ENCODE measurements around the gene SMAD6. TPM values are rescaled to one million over a fixed set of nuclear protein-coding genes. Genes with fewer than 3 reads are reported as not detected.

Gene SMAD6
- total RNA-seq = 10 to 100 TPM in 3 of 8 experiments, 1 to 10 TPM in 5; 1.2 to 43.3 (median 3.9) TPM

- H3K4me1 ChIP-seq (replicated peaks in 1 of 2) = peaks cover 3 to 16% of the 10 kb centered on the region in 2 donors
- in situ Hi-C loops (cut with MboI; ENCODE audit: low pct_unique_long_range_greater_than_20kb in 2 of 9, low sequenced_read_pairs in 9 of 9, unreplicated experiment in 9 of 9) = no loop called here
- peak; percentile 51 to 76 (median 64) for ATAC-seq (replicated peaks in 6 of 8)
- 0 to 3% (median 0%) methylated on average over 1 to 8 of the region's 55 CpGs; no CpG with 5 or more reads in 3 of the 10 experiments for WGBS, 10 experiments
- peak within 1 kb of the TSS; percentile 38 to 52 (median 43) for H3K4me3 ChIP-seq
- H3K27ac ChIP-seq = peak within 1 kb of the TSS in 1 of 2 donors; percentile 30
Observed at GRCh38 chr15:66702035-66702786, at the start of gene SMAD6. Gene SMAD6, plus strand, starts transcription at chr15:66702236. Its CDS starts 1,023 bp downstream, at chr15:66703259.

- 80 to 100% (median 92%) methylated on average over 1 to 2 of the region's 3 CpGs; no CpG with 5 or more reads in 7 of the 10 experiments for WGBS, 10 experiments
- in situ Hi-C loops (cut with MboI; ENCODE audit: low pct_unique_long_range_greater_than_20kb in 2 of 9, low sequenced_read_pairs in 9 of 9, unreplicated experiment in 9 of 9) = no loop called here
- Histone ChIP-seq H3K4me3 (no peak overlapping the region), H3K27ac (no peak overlapping the region), H3K4me1 (replicated peaks in 1 of 2) (peaks cover 17 to 36% of the 10 kb centered on the region in 2 donors)
- no peak for ATAC-seq (replicated peaks in 6 of 8)
Observed at GRCh38 chr15:66652806-66653205, 49.2 kb upstream of the SMAD6 start.

- no peak overlapping the region for H3K27ac ChIP-seq
- WGBS, 10 experiments = 73 to 100% (median 90%) methylated on average over 1 to 2 of the region's 6 CpGs; no CpG with 5 or more reads in 7 of the 10 experiments
- in situ Hi-C loops (cut with MboI; ENCODE audit: low pct_unique_long_range_greater_than_20kb in 2 of 9, low sequenced_read_pairs in 9 of 9, unreplicated experiment in 9 of 9) = no loop called here
- peaks cover 17 to 39% of the 10 kb centered on the region in 2 donors for H3K4me1 ChIP-seq (replicated peaks in 1 of 2)
- no peak overlapping the region for H3K4me3 ChIP-seq
- no peak for ATAC-seq (replicated peaks in 6 of 8)
Observed at GRCh38 chr15:66653398-66653797, 48.6 kb upstream of the SMAD6 start.

GRCh38 chr15:66653852-66654251 is 48.2 kb upstream of the SMAD6 start:
- Histone ChIP-seq H3K4me1 (replicated peaks in 1 of 2) (peaks cover 17 to 39% of the 10 kb centered on the region in 2 donors), H3K4me3 (no peak overlapping the region), H3K27ac (no peak overlapping the region)
- ATAC-seq (replicated peaks in 6 of 8) = no peak
- in situ Hi-C loops (cut with MboI; ENCODE audit: low pct_unique_long_range_greater_than_20kb in 2 of 9, low sequenced_read_pairs in 9 of 9, unreplicated experiment in 9 of 9) = no loop called here
- 67 to 93% (median 85%) methylated on average over 2 to 9 of the region's 13 CpGs; no CpG with 5 or more reads in 4 of the 10 experiments for WGBS, 10 experiments

GRCh38 chr15:66654361-66654738 is 47.7 kb upstream of the SMAD6 start:
- Histone ChIP-seq H3K27ac (no peak overlapping the region), H3K4me1 (replicated peaks in 1 of 2) (peaks cover 17 to 38% of the 10 kb centered on the region in 2 donors), H3K4me3 (no peak overlapping the region)
- in situ Hi-C loops (cut with MboI; ENCODE audit: low pct_unique_long_range_greater_than_20kb in 2 of 9, low sequenced_read_pairs in 9 of 9, unreplicated experiment in 9 of 9) = no loop called here
- ATAC-seq (replicated peaks in 6 of 8) = peak in 3 of 8 experiments; percentile 8 to 21 (median 18)
- 65 to 81% (median 78%) methylated on average over 2 to 7 of the region's 12 CpGs; no CpG with 5 or more reads in 4 of the 10 experiments for WGBS, 10 experiments

GRCh38 chr15:66654739-66655375 is 47.2 kb upstream of the SMAD6 start:
- peak in 7 of 8 experiments; percentile 11 to 74 (median 56) for ATAC-seq (replicated peaks in 6 of 8)
- no peak overlapping the region for H3K4me3 ChIP-seq
- H3K4me1 ChIP-seq (replicated peaks in 1 of 2) = peaks cover 17 to 33% of the 10 kb centered on the region in 2 donors
- in situ Hi-C loops (cut with MboI; ENCODE audit: low pct_unique_long_range_greater_than_20kb in 2 of 9, low sequenced_read_pairs in 9 of 9, unreplicated experiment in 9 of 9) = no loop called here
- no peak overlapping the region for H3K27ac ChIP-seq
- 18 to 100% methylated on average over 3 of the region's 45 CpGs; no CpG with 5 or more reads in 8 of the 10 experiments for WGBS, 10 experiments

- peak in 1 of 8 experiments; percentile 26 for ATAC-seq (replicated peaks in 6 of 8)
- Histone ChIP-seq H3K27ac (no peak overlapping the region), H3K4me3 (no peak overlapping the region), H3K4me1 (replicated peaks in 1 of 2) (peaks cover 17 to 27% of the 10 kb centered on the region in 2 donors)
- 70 to 100% (median 90%) methylated on average over 1 to 8 of the region's 14 CpGs; no CpG with 5 or more reads in 4 of the 10 experiments for WGBS, 10 experiments
- in situ Hi-C loops (cut with MboI; ENCODE audit: low pct_unique_long_range_greater_than_20kb in 2 of 9, low sequenced_read_pairs in 9 of 9, unreplicated experiment in 9 of 9) = no loop called here
Observed at GRCh38 chr15:66655511-66655910, 46.5 kb upstream of the SMAD6 start.

- Histone ChIP-seq H3K4me1 (replicated peaks in 1 of 2) (peaks cover 17 to 28% of the 10 kb centered on the region in 2 donors), H3K27ac (no peak overlapping the region), H3K4me3 (no peak overlapping the region)
- in situ Hi-C loops (cut with MboI; ENCODE audit: low pct_unique_long_range_greater_than_20kb in 2 of 9, low sequenced_read_pairs in 9 of 9, unreplicated experiment in 9 of 9) = no loop called here
- WGBS, 10 experiments = 80 to 100% (median 90%) methylated on average over 1 to 2 of the region's 2 CpGs; no CpG with 5 or more reads in 6 of the 10 experiments
- ATAC-seq (replicated peaks in 6 of 8) = peak in 3 of 8 experiments; percentile 54 to 78 (median 74)
Observed at GRCh38 chr15:66655997-66656396, 46.0 kb upstream of the SMAD6 start.

GRCh38 chr15:66657185-66658020 is 44.6 kb upstream of the SMAD6 start:
- peaks cover 17 to 34% of the 10 kb centered on the region in 2 donors for H3K4me1 ChIP-seq (replicated peaks in 1 of 2)
- WGBS, 10 experiments = 40 to 100% (median 66%) methylated on average over 1 to 5 of the region's 9 CpGs; no CpG with 5 or more reads in 4 of the 10 experiments
- ATAC-seq (replicated peaks in 6 of 8) = peak in 5 of 8 experiments; percentile 50 to 88 (median 75)
- no peak overlapping the region for H3K4me3 ChIP-seq
- in situ Hi-C loops (cut with MboI; ENCODE audit: low pct_unique_long_range_greater_than_20kb in 2 of 9, low sequenced_read_pairs in 9 of 9, unreplicated experiment in 9 of 9) = no loop called here
- H3K27ac ChIP-seq = no peak overlapping the region

GRCh38 chr15:66658044-66658443 is 44.0 kb upstream of the SMAD6 start:
- H3K4me3 ChIP-seq = no peak overlapping the region
- H3K4me1 ChIP-seq (replicated peaks in 1 of 2) = peaks cover 17 to 34% of the 10 kb centered on the region in 2 donors
- no peak for ATAC-seq (replicated peaks in 6 of 8)
- H3K27ac ChIP-seq = no peak overlapping the region
- in situ Hi-C loops (cut with MboI; ENCODE audit: low pct_unique_long_range_greater_than_20kb in 2 of 9, low sequenced_read_pairs in 9 of 9, unreplicated experiment in 9 of 9) = no loop called here
- 36 to 92% (median 80%) methylated on average over 1 to 5 of the region's 5 CpGs; no CpG with 5 or more reads in 5 of the 10 experiments for WGBS, 10 experiments

GRCh38 chr15:66658855-66659254 is 43.2 kb upstream of the SMAD6 start:
- in situ Hi-C loops (cut with MboI; ENCODE audit: low pct_unique_long_range_greater_than_20kb in 2 of 9, low sequenced_read_pairs in 9 of 9, unreplicated experiment in 9 of 9) = no loop called here

GRCh38 chr15:66659384-66659783 is 42.7 kb upstream of the SMAD6 start:
- in situ Hi-C loops (cut with MboI; ENCODE audit: low pct_unique_long_range_greater_than_20kb in 2 of 9, low sequenced_read_pairs in 9 of 9, unreplicated experiment in 9 of 9) = no loop called here
- peaks cover 17 to 32% of the 10 kb centered on the region in 2 donors for H3K4me1 ChIP-seq (replicated peaks in 1 of 2)
- no peak overlapping the region for H3K4me3 ChIP-seq
- no peak overlapping the region for H3K27ac ChIP-seq
- 33 to 100% (median 100%) methylated on average over 1 to 3 of the region's 3 CpGs; no CpG with 5 or more reads in 4 of the 10 experiments for WGBS, 10 experiments
- ATAC-seq (replicated peaks in 6 of 8) = no peak

More at GRCh38 chr15:66658855-66659254, 43.2 kb upstream of the SMAD6 start:
- ATAC-seq (replicated peaks in 6 of 8) = no peak
- no peak overlapping the region for H3K27ac ChIP-seq
- H3K4me3 ChIP-seq = no peak overlapping the region
- WGBS, 10 experiments = 90 to 100% (median 100%) methylated on average over 1 to 2 of the region's 2 CpGs; no CpG with 5 or more reads in 7 of the 10 experiments
- peaks cover 17 to 32% of the 10 kb centered on the region in 2 donors for H3K4me1 ChIP-seq (replicated peaks in 1 of 2)

Data from motor neuron (in vitro differentiated cells).